Breast epithelium (tissue), 4 donors: ENCODE data around the gene PFN3. TPM values are rescaled to one million over a fixed set of nuclear protein-coding genes. Genes with fewer than 3 reads are reported as not detected.

ENCODE experiments used
- DNase-seq, 2 donors: peaks; one replicate each; pipeline ENCODE4 v3.0.0-alpha.2; 2019; ENCODE audit warnings: low spot score in 2 of 2
- H3K27ac ChIP-seq, 2 donors: fragments of 200-600 bp; sonication (generic) in 1 of 2; one replicate each; pipeline ENCODE4 v1.5.1; 2016 to 2019; ENCODE audit warnings: mild to moderate bottlenecking in 1 of 2
- H3K27me3 ChIP-seq, 2 donors: fragments of 200-600 bp; sonication (generic) in 1 of 2; one replicate each; pipeline versions ENCODE4 v1.5.1 to v1.6.0; 2017 to 2019; ENCODE audit warnings: control low read depth in 1 of 2, mild to moderate bottlenecking in 1 of 2
- H3K36me3 ChIP-seq: fragments of 200-600 bp; one replicate; pipeline ENCODE4 v1.5.1; 2019
- H3K4me1 ChIP-seq, 2 donors: fragments of 200-600 bp; sonication (generic); one replicate each; pipeline ENCODE4 v1.5.1; 2016 to 2019; ENCODE audit warnings: control low read depth in 1 of 2
- H3K4me3 ChIP-seq, 3 donors: fragments of 200-600 bp; sonication (generic); 1 replicate in 2 of 3; 2 replicates in 1 of 3; pipeline ENCODE4 v1.5.1; 2016 to 2019; ENCODE audit warnings: mild to moderate bottlenecking in 3 of 3, moderate library complexity in 2 of 3
- H3K9me3 ChIP-seq, 2 donors: fragments of 200-600 bp; sonication (generic) in 1 of 2; one replicate each; pipeline ENCODE4 v1.5.1; 2016 to 2019; ENCODE audit warnings: control low read depth in 1 of 2
- CTCF ChIP-seq, 3 donors: fragments of 450-650 bp; IDR thresholded peaks; one replicate each; pipeline ENCODE4 v1.5.1; 2016 to 2017; ENCODE audit warnings: antibody characterized with exemption in 3 of 3, mild to moderate bottlenecking in 3 of 3, moderate library complexity in 3 of 3
- POLR2A ChIP-seq: fragments of 450-650 bp; IDR thresholded peaks from one replicate; pipeline ENCODE4 v1.6.1; 2016; ENCODE audit warnings: antibody characterized with exemption, mild to moderate bottlenecking, moderate library complexity
- POLR2AphosphoS5 ChIP-seq, 3 donors: sonication (generic); formaldehyde crosslinking; IDR thresholded peaks; one replicate each; pipeline ENCODE4 v1.6.1; 2017; ENCODE audit warnings: antibody characterized with exemption in 3 of 3
- intact Hi-C: fragments of 100-400 bp; cut with DNase I; formaldehyde crosslinking; loops from one replicate; pipeline ENCODE4 v1.15.1; 2023; ENCODE audit warnings: low total_unique reads
- total RNA-seq, 3 donors: library from RNA; depleted of rRNA; stranded (reverse); fragments of >200 nt; gene quantifications; one replicate each; pipeline ENCODE4 v1.1.0, GENCODE V29; 2016

The PFN3 gene
- total RNA-seq, 3 donors from 2014 or later: not detected

GRCh38 chr5:177396807-177397206 lies 3.7 kb downstream of the PFN3 start:
- no peaks in the 10 kb centered on the region for H3K9me3 ChIP-seq
- H3K4me1 ChIP-seq: peaks cover 0 to 9% of the 10 kb centered on the region in 2 donors
- intact Hi-C loops: loop anchor here (5.0 kb wide), 1 partner anchor 55 kb away; no protein-coding TSS in a partner anchor
- H3K36me3 ChIP-seq: no peaks in the 10 kb centered on the region
- no peak for DNase-seq
- peaks cover 9 to 19% of the 10 kb centered on the region in 2 donors for H3K27me3 ChIP-seq
- H3K4me3 ChIP-seq: no peak overlapping the region
- TF ChIP-seq POLR2AphosphoS5 (IDR thresholded peaks at IDR 0.05): no peak
- TF ChIP-seq CTCF (IDR thresholded peaks at IDR 0.05): no peak
- no peak for TF ChIP-seq POLR2A
- no peak overlapping the region for H3K27ac ChIP-seq

GRCh38 chr5:177396078-177396477 lies 4.4 kb downstream of the PFN3 start:
- H3K27me3 ChIP-seq: peaks cover 9 to 12% of the 10 kb centered on the region in 2 donors
- intact Hi-C loops: loop anchor here (5.0 kb wide), 1 partner anchor 56 kb away; no protein-coding TSS in a partner anchor
- TF ChIP-seq POLR2AphosphoS5 (IDR thresholded peaks at IDR 0.05) (no peak), CTCF (IDR thresholded peaks at IDR 0.05) (no peak), POLR2A (no peak)
- no peaks in the 10 kb centered on the region for H3K36me3 ChIP-seq
- no peak overlapping the region for H3K4me3 ChIP-seq
- no peaks in the 10 kb centered on the region for H3K9me3 ChIP-seq
- H3K4me1 ChIP-seq: peaks cover 0 to 9% of the 10 kb centered on the region in 2 donors
- no peak overlapping the region for H3K27ac ChIP-seq
- no peak for DNase-seq

- H3K4me1 ChIP-seq: no peaks in the 10 kb centered on the region
- no peaks in the 10 kb centered on the region for H3K36me3 ChIP-seq
- intact Hi-C loops: no loop called here
- no peak overlapping the region for H3K27ac ChIP-seq
- DNase-seq: no peak
- TF ChIP-seq CTCF (IDR thresholded peaks at IDR 0.05) (no peak), POLR2AphosphoS5 (IDR thresholded peaks at IDR 0.05) (no peak), POLR2A (no peak)
- no peak overlapping the region for H3K4me3 ChIP-seq
- no peaks in the 10 kb centered on the region for H3K9me3 ChIP-seq
- H3K27me3 ChIP-seq: no peaks in the 10 kb centered on the region
Observed at GRCh38 chr5:177393990-177394389, 6.5 kb downstream of the PFN3 start.

GRCh38 chr5:177393206-177393765 lies 7.2 kb downstream of the PFN3 start:
- intact Hi-C loops: no loop called here
- Histone ChIP-seq H3K9me3 (no peaks in the 10 kb centered on the region), H3K4me3 (no peak overlapping the region), H3K36me3 (no peaks in the 10 kb centered on the region), H3K27ac (no peak overlapping the region), H3K27me3 (no peaks in the 10 kb centered on the region), H3K4me1 (no peaks in the 10 kb centered on the region)
- TF ChIP-seq POLR2AphosphoS5 (IDR thresholded peaks at IDR 0.05) (no peak), POLR2A (no peak), CTCF (IDR thresholded peaks at IDR 0.05) (no peak)
- DNase-seq: no peak

- no peak overlapping the region for H3K4me3 ChIP-seq
- no peak for DNase-seq
- no peak overlapping the region for H3K27ac ChIP-seq
- TF ChIP-seq CTCF (IDR thresholded peaks at IDR 0.05): no peak
- no peak for TF ChIP-seq POLR2A
- no peak for TF ChIP-seq POLR2AphosphoS5 (IDR thresholded peaks at IDR 0.05)
- H3K27me3 ChIP-seq: no peaks in the 10 kb centered on the region
- intact Hi-C loops: no loop called here
- no peaks in the 10 kb centered on the region for H3K4me1 ChIP-seq
- H3K36me3 ChIP-seq: no peaks in the 10 kb centered on the region
- H3K9me3 ChIP-seq: no peaks in the 10 kb centered on the region
Observed at GRCh38 chr5:177392765-177393164, 7.7 kb downstream of the PFN3 start.
